DMS79 (cell line): ENCODE measurements around the gene MFSD11.
"Not testable (repeated sequence)": the region's sequence is repeated elsewhere in the genome, so short reads cannot be mapped to it uniquely, and the experiment has no call there.

Experiments used
- DNase-seq: peaks from one replicate; lab custom pipeline; 2025; lab: John Stamatoyannopoulos, UW

MFSD11 gene

DNA sequence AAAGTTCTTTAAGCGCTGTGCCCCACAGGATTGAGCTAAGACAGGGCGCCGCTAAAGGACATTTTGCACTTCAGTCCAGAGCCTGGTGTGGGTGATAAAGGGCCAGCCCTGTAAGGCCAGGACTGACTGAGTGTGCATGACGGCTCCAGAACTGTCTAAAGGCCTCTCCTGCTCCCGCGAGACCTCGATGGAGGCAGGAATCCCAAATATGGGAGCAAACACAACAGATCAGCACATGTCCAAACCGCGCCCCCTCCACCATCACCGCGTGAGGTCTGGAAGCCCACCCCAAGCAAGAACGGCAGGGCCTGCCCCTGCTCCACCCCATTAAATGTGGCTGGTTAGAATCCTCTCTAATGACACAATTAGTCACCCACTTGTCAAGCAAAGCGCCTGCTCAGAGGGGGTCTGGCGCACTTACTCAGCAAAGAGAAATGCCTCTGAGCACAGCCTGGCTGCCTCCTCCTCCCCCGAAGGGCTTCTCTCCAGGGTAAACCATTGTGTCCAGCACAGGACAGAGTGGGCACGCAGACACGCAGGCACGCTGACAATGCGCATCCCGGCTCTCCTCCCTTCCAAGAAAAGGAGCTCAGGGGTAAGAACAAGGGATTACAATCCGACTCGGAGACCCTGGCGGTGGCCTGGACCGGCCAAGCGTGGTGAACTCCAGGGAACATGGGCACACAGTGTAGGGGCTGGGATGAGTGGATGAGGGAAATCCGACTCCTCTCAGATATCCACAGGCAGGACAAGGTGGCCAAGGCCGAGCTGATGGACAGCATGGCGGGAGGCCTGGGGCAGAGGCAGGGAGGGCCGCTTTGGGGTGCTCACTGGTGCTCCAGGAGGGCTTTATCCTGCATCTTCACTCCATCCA lies 28.6 kb upstream of the MFSD11 start:
- peak; percentile 38 for DNase-seq

DNA sequence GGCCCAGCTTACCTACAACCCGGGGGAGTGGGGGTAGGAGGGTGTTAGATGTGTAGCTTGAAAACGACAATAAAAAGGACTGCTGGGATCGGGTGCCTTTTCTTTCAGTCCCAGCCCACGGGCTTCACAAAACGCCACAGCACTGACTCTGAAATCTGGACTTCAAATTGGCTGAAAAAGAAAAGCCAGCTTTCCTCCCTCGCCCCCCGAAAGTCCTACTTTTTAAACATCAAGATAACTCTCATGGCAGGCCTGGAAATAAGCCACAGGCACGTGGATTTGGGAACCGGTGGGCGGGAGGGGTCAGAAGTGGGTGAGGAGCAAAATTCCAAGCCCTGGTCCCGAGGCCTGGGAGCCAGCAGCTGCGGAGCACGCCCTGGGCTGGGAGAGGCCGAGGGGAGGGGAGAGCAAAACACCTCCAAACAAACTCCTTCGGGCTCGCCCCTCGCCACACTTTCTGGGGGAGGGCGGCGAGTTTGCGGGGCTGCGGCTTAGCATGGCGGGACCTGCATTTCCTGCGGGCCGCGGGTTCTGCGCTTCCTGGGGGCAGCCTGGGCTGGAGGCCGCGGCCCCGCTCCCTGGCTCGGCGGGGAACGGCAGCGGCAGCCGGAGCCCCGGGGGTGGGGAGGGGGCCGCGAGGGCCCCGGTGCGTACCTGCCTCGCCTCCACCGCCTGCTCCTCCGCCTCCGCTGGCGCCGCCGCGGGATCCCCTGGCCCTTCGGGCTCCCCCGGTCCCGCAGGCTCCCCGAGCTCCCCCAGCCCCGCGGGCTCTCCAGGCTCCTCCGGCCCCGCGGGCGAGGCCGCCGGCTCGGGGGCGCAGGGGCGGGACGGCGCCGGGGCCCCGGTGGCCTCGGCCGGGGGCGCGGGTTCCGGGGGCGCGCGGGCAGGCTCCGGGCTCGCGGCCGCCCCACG lies 27.7 kb upstream of the MFSD11 start:
- DNase-seq = not testable (repeated sequence)

DNA sequence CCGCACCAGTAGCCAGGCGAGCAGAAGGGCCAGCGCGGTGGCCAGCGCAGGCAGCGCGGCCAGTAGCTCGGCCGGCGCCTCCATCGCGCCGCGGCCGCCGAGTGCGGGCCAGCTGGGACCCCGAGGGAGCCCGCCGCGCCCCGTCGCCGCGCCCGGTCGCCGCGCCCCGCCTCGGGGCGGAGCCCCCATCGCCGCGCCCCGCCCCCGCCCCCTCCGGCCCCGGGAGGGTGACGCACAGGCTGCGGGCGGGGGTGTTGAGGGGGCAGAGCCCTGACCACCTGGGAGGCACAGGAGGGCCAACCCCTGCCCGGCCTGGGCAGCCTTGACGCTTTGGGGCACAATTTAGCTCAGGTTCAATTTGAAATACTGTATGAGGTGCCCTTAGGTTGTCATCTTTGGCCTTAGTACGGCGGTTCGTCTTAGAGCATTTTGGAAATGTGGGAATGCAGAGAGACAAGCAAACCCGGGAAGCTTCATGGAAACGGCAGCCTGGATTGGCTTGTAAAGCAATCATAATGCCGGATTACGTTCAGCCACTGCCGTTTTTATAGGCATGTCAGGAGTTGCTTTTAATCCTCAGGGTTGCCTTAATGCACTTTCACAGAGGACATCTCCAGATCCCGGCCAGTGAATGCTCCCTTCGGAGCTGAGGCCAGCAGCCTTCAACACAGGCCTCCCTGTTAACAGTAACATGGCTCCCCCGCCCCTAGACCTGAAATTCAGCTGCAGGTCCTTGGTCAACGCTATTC lies 26.9 kb upstream of the MFSD11 start, which contains the start of gene MXRA7:
Gene MXRA7 (minus strand): TSS at position 103 of the 749 bp plus-strand sequence. CDS start 19 bp downstream, at position 84.
- no peak for DNase-seq

DNA sequence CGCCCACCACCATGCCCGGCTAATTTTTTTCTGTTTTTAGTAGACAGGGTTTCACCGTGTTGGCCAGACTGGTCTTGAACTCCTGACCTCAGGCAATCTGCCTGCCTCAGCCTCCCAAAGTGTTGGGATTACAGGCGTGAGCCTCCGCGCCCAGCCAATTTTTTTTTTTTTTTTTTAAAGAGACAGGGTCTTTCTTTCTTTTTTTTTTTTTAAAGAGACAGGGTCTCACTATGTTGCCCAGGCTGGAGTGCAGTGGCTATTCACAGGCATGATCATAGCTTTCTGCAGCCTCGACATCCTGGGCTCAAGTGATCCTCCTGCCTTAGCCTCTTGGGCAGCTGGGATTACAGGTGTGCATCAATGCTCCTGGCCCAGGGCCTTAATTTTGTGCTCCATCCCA lies 25.6 kb upstream of the MFSD11 start:
- not testable (repeated sequence) for DNase-seq

DNA sequence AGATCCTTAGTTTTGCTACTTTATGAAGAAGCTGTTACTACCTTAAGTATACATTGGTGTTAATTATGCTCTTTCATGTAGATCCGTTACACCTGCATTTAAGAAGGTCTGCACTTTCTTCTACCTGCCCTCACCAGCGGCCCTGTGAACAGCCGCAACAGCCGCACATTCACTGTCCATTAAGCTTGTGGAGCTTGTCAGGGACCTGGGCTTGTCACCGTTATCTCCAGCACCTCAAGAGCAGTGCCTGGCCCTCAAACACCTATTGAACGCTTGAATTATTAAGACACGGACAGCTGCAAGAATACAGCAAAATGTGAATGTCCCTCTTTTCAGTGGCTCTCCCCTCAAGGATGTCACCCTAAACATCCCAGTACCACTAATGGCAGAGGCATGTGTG lies 24.2 kb upstream of the MFSD11 start:
- DNase-seq = no peak

DNA sequence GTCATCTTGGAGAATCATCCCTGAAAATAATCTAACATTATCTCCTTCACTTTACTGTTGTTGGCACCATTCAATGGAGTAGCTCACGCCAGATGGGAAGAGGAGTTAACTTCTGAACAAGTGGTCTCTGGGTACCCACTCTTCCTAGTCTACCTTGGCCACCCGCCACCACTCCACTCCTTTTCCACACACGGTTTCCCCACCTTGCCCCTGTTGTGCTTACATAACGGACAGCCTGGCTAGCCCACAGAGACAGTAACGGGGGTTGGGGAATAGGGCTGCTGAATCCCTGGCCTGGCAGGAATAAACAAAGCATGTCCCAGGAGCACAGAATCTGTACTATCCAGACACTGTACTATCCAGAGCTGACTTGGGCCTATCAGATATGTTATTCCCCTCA lies 23.6 kb upstream of the MFSD11 start:
- DNase-seq = no peak

DNA sequence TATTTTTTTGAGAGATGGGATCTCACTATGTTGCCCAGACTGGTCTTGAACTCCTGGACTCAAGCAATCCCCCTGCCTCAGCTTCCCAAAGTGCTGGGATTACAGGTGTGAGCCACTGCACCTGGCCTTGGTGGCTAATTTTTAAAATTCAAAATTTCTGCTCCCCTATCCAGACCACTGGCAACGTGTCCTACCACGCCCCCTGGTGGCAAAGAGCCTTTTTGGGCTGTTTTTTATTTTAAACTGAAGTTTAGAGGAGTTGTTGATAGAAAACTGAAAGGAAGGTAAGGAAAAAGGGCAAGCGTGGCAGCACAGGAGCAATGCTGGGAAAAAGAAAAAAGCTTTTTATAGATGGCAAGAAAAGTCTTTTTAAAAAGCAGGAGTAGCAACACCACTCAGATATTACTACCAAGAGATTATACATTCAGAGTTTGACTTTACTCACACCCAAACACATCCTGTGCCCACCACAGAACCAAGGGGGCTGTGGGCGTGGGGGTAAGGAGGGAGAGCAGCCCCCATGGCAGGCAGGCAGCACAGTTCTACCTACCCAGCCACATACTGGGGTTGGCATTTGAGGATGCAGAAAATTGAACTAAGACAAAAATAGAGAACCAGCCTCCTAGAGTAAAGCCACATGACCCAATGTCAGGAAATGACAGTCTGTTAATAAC lies 23.0 kb upstream of the MFSD11 start:
- no peak for DNase-seq

DNA sequence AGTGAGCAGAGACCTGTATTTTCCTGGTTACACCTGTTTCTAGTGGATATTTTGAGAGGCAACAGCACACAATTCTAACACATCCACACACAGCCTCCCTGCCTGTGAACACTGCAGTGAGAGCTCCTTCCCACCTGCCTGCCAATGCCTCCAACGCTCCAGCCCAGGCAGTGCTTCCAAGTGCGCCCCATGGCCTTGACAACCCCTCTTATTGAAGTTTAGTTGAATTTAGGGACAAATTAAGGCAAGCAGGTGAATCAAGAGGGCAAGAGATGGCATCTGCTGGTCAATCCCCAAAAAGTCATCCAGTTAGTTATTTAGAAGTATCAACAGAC lies 22.5 kb upstream of the MFSD11 start:
- DNase-seq = no peak

DNA sequence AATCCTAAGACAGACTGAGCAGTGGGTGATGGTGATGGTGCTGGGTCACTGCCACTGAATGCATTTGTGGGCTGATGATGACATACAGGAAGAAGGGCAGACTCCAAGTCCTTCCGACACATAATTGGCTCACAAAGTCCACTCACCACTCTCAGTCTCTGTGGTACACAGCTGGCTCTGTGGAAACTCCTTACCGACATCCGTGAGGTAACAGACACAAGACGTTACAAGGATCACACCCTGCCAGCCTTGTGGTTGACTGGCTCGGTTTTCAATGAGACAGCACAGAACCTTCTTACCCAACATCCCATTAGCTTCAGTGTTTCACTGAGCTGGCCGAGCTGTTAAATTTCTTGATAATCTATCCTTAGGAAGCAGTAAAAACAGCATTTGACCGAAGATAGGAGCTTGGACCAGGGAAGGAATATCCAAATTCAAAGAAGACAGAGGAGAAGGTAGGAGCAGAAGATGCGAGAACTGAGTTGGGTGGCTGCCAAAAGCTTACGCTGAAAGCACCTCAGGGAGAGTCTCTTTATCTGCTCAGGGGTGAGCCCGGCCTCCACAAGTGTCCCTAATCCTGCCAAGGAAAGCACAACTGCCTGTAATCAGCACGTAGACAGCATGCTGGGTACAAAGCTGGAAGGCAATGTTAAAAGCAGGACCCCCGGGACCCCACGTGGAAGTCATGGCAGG lies 21.6 kb upstream of the MFSD11 start:
- DNase-seq = peak; percentile 52

DNA sequence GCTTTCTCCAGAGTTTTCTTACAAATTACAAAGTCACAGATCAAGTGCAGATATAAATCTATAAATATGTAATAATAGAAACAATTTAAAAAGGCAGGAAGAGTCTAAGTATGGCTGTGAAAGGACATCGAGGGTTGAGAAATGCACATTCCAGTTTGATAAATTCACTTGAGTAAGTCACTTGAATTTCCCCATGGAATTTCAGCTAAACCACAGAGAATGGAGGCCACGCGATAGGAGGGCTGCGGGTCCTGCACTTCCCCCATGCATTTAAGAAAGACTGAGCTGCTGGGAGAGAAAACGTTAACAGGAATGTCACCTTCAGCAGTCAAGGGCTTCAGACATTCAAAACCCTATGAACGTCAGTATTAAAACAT lies 21.1 kb upstream of the MFSD11 start:
- DNase-seq = no peak

DNA sequence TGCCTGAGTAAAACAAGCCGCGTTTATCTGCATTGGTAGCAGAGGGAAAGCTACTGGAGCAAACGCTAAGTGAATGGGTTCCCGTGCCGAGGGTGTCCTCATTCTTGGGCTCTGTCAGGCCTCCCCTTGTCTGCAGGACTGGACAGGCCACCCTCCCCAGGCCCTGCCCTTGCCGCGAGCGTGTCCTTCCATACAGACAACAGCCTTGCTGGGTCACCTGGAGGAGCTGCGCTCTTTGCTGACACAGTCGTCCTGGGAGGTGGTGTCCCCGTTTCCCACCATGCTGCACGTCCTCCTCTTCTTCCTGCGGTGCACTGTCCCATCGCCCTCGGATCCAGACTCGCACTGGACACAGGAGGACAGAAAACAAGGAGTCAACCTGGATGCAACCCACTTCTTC lies 19.4 kb upstream of the MFSD11 start:
- DNase-seq = no peak

DNA sequence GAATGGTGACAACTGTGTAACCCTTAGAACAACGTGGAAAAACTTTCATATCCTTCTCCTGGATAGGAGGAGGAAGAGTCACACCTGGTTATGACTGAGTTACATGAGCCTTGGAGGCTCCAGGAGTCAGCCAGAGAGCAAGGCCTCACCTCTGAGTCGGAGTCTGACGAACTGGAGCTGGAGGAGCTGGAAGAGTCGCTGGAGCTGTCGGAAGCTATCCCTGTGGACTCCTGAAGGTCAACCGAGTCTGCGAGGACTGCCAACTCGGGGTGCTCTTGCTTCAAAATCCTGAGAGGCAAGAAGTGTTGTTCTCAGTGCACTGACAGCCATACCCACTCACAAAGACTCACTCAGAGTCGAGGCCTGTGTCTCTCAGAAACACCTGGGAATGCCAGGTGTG lies 17.7 kb upstream of the MFSD11 start:
- no peak for DNase-seq

DNA sequence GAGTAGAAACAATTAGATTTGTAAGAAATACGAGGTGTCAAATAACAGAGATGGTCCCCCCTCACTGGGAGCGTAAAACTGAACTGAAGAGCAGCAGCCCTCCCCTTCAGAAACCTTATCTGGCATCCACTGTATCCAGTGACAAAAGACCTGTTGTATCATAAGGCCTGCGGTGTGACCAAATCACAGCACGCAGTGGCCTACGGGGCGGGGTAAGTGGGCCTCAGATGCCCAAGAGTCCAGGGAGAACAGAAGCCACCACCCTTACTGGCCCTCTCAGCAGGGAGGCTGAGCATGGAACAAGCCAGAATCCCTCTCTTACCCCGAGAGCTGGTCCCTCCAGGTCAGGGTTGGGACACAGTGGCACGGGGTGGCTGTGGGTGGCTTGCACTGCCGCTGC lies 17.0 kb upstream of the MFSD11 start:
- DNase-seq = no peak

DNA sequence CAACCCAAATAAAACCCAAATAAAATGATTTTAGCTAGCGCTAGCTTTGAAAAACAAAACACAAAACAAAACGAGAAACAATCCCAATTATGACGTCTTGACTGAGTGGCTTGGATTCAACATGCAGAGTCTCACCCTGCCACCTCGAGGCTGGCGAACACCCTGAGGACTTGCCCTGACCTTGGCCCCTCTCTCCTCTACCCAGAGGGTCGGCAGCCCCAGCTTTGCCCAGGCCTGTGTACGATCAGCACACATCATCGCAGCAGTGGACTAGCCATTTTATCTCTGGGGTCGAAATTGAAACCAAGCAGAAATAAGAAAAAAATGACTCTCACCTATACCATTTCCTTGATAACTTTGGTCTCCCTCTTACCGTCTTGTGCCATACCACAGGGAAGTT lies 16.5 kb upstream of the MFSD11 start:
- no peak for DNase-seq

DNA sequence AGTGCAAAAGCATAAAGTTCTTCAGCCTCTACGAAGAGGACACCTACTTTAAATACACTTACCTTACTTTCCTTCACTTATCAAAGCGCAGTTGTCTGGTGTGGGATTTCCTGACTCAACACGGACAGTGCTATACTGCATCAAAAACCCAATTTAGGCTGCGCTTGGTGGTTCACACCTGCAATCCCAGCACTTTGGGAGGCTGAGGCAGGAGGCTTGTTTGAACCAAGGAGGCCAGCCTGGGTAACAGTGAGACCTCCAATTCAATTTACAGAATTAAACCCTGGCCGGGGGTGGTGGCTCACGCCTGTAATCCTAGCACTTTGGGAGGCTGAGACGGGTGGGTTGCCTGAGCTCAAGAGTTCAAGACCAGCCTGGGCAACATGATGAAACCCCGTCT lies 15.6 kb upstream of the MFSD11 start:
- DNase-seq = no peak

DNA sequence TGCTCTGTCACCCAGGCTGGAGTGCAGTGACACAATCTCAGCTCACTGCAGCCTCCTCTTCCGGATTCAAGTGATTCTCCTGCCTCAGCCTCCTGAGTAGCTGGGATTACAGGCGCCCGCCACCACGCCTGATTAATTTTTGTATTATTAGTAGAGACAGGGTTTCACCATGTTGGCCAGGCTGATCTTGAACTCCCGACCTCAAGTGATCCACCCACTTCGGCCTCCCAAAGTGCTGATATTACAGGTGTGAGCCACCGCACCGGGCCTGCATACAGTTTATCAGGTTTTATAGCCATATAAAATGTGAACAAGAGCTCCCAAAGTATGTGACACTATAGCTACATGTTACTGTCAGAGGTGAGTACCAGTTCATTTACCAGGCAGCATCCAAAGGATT lies 14.9 kb upstream of the MFSD11 start:
- not testable (repeated sequence) for DNase-seq

DNA sequence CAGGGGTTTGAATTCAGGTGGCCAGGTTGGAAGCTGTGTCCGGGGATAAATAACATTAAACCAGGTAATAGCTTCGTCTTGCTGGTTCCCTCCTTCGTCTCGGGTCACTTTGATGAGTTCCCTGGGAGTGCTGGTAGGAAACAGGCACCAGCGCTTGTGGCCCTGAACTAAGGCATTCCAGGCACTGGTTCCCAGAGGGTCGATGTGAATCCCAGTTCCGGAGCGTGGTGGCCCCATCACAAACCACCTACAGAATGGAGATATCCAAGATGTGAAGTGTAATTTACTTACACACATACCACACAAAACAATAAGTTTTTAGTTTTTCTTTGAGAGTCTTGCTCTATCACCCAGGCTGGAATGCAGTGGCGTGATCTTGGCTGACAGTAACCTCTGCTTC lies 14.1 kb upstream of the MFSD11 start:
- no peak for DNase-seq

DNA sequence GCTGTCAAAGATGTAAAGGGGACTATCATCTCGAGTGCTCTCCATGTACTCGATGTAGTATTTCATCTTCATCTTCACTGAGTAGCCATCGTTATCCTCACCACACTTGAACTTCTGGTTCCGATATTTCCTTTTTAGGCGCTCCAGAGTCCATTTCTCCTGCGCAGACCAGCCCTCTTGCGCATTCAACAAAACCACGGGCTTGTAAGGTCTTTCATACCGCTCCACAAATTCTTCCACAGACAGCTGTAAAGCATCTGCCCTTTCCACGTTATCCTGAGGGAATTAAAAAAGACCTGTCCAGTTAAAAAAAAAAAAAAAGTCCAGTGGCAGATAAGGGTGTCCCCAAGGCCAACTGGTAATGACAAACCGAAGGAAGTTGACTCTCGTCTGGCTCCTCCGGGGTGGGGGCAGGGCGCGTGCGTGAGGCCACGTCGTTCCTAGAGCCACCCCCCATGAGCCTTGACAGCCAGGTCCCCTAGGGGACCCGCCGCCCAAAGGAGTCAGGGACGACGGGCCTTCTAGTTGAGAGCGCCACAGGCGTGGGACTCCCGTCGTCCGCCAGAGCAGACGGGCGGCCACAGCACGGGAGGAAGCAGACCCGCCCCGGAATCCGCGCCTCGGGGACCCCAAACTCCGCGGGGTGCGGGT lies 12.2 kb upstream of the MFSD11 start:
- no peak for DNase-seq

DNA sequence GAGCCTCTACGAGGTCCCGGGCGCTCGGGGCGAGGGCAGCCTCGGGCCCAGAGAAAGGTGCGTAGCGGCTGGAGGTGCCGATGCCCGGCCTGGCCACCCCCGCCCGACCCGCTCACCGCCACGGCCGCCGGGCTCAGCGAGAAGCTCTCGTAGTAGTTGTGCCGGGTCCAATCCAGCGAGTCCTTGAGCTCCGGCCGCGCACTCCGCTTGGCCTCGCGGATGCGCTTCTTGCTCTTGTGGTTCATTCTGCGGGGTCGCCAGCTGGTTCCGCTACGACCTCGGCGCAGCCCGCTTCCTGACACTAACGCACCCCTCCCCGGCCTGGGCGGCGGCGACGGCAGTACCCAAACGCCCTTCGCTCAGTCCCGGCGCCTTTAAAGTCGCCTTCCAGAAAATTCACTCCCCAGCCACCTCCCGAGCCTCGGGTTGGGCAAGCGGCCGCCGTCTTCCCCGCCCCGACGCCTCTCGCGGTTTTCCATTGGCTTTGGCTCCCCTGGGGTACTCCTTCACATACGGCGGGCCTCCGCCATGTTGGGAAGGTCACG lies 11.6 kb upstream of the MFSD11 start, which contains the start of gene JMJD6:
Gene JMJD6 (minus strand): TSS at position 376 of the 545 bp plus-strand sequence. CDS start 131 bp downstream, at position 245.
- DNase-seq = peak; percentile 82
